ENCODE results near the gene SEMA4F. TPM values are rescaled to one million over a fixed set of nuclear protein-coding genes. Genes with fewer than 3 reads are reported as not detected.
A peak's percentile ranks its signal among the peaks of the same experiment; 100 is the strongest.
"Not testable (repeated sequence)": the region's sequence is repeated elsewhere in the genome, so short reads cannot be mapped to it uniquely, and the experiment has no call there.

SEMA4F gene, protein sequence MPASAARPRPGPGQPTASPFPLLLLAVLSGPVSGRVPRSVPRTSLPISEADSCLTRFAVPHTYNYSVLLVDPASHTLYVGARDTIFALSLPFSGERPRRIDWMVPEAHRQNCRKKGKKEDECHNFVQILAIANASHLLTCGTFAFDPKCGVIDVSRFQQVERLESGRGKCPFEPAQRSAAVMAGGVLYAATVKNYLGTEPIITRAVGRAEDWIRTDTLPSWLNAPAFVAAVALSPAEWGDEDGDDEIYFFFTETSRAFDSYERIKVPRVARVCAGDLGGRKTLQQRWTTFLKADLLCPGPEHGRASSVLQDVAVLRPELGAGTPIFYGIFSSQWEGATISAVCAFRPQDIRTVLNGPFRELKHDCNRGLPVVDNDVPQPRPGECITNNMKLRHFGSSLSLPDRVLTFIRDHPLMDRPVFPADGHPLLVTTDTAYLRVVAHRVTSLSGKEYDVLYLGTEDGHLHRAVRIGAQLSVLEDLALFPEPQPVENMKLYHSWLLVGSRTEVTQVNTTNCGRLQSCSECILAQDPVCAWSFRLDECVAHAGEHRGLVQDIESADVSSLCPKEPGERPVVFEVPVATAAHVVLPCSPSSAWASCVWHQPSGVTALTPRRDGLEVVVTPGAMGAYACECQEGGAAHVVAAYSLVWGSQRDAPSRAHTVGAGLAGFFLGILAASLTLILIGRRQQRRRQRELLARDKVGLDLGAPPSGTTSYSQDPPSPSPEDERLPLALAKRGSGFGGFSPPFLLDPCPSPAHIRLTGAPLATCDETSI
- 1 to 10 TPM; 6.6 to 8.5 (median 7.6) TPM for polyA plus RNA-seq (ENCODE audit: insufficient read length in 4 of 4)

DNA sequence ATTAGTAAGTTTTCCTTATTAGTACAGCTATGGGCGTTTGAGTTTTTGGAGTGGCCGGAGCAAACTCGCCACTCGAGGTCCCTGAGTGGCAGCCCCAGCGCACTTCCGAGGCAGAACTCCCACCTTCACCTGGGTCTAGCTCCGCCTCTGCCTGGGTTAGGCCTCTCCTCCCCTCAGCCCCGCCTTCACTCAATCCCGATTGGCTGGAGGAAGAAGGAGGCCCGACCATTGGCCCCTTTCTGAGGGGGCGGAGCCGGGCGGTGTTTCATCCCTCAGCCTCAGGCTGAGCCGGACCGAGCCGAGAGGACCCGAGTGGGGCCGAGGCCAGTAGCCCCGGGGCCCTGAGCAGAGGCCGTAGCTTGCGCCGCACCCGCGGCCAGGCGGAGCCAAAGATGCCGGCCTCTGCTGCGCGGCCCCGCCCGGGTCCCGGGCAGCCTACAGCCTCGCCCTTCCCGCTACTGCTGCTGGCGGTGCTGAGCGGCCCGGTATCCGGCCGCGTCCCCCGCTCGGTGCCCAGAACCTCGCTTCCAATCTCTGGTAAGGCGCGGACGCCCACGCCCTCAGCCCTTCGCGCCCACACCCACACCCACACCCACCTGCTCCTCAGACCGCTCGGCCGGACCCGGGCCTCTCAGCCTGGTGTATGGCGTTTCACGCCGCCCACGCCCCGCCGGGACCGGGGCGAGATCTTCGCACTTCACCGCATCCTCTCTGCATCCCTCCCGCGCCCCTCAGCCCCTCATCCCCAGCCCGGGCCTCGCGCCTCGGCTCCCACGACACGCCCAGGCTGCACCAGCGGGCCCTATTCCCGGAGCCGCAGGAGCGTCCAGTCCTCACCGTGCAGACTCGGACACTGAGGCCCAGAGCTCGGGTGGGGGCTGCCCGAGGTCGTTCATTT, at the start of gene SEMA4F:
Gene SEMA4F, plus strand, starts transcription at position 263 of the 898 bp plus-strand sequence. Its CDS starts 130 bp downstream, at position 393.
- peak; percentile 87 to 97 (median 90) for DNase-seq (ENCODE audit: low read depth in 4 of 4, low spot score in 2 of 4)

DNA sequence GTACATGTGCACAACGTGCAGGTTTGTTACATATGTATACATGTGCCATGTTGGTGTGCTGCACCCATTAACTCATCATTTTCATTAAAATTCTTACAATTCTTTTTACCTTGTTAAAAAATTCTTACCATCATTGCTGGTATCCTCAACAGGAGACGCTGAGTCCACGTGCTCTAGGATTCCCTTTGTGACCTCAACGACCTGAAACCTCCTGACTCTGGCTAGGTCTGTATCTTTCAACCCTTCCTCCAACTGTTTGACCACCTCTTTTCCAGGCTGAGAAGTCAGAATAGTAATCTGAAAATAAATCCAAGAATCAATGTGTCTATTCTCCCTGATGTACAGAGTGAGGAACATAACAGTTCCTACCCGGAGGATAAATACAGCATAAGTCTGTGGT, 47.1 kb upstream of the SEMA4F start:
- DNase-seq (ENCODE audit: low read depth in 4 of 4, low spot score in 2 of 4) = no peak

DNA sequence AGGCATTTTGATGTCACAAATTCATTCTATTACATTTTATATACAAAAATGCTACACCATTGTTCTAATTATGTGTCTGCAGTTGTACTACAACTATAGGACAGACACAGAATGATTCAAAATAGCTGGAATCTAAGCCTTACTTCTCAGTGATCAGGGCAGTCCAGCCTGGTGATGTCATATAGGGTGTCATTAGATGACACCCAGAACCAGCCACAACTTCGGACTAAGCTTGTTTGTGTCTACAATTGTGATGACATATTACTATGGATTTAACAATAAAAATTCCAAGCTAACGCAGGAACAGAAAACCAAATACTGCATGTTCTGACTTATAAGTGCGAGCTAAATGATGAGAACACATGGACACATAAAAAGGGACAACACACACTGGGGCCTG, 36.9 kb upstream of the SEMA4F start:
- DNase-seq (ENCODE audit: low read depth in 4 of 4, low spot score in 2 of 4) = no peak

DNA sequence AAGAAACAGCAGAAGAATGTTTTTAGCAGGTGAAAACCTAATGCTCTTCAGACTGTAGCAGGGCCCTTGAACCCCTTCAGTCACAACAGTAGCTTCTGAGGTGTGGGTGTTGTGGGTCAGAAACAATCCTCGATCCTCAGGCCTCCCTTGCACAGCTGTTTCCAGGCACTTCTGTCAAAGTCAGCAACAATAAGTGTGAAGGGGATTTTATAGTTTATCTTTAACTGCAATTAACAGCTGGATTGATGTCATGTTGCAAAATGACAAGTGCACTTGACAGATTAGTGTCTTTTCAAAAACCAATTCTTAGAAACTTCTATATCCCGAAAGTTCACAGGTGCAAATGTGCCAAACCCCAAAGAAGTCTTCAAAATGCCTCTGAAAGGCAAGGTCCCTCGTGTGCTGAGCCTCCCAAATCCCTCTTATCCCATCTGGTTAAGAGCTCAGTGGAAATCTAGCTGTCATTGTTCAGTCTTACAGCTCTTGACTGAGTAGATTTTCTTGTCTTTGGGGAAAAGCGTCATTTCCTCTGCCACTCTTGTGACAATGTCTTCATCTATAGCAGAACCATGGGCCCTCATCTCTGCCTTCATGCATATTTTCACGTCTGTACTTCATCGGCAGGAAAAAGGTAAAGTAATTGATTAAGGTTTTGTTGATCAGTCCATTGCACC, 35.5 kb upstream of the SEMA4F start:
- DNase-seq (ENCODE audit: low read depth in 4 of 4, low spot score in 2 of 4) = no peak

DNA sequence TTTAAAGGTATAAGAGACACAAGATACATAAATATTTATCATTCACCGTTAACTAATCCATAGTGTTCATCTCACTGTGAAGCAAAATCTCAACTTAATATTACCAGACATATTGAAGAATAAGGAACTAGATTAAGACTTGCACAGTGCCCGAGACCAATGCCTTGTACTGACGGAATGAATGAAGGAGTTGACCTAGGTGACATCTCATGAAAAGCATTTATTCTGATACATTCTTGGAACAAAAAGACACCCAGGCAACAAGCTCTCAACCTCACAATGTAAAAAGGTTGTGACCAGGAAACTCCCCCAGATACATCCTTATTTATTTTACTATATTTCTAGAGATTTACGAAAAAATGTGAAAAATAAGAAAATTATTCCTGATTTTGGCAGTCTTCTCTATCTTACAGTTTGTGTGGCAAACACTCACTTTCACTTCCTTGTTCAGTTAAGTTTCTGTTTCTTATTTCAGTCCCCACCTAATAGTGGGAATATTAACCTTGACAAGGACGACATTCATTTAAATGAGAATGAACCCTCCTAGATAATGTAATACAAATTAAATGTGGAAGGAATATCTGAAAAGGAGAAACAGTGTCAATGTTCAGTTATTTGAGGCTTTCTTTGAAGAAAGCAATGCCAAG, 34.3 kb upstream of the SEMA4F start:
- DNase-seq (ENCODE audit: low read depth in 4 of 4, low spot score in 2 of 4) = no peak

DNA sequence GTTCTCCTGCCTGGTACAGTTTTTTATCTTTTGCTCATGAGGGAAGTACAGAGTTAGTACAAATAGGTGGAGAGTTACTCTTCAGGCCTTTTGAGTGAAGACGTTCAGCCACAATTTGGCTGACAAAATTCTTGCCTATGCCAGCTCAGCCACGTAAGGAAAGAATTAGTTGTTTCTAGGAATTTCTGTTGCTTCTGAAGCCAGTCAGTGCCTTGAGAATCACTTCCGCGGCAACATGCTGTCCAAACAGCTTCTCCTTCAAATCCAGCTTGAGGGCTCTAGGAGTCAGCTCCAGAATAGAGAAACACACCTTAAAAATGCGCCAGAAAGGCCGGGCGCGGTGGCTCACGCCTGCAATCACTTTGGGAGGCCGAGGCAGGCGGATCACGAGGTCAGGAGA, 33.4 kb upstream of the SEMA4F start:
- no peak for DNase-seq (ENCODE audit: low read depth in 4 of 4, low spot score in 2 of 4)

DNA sequence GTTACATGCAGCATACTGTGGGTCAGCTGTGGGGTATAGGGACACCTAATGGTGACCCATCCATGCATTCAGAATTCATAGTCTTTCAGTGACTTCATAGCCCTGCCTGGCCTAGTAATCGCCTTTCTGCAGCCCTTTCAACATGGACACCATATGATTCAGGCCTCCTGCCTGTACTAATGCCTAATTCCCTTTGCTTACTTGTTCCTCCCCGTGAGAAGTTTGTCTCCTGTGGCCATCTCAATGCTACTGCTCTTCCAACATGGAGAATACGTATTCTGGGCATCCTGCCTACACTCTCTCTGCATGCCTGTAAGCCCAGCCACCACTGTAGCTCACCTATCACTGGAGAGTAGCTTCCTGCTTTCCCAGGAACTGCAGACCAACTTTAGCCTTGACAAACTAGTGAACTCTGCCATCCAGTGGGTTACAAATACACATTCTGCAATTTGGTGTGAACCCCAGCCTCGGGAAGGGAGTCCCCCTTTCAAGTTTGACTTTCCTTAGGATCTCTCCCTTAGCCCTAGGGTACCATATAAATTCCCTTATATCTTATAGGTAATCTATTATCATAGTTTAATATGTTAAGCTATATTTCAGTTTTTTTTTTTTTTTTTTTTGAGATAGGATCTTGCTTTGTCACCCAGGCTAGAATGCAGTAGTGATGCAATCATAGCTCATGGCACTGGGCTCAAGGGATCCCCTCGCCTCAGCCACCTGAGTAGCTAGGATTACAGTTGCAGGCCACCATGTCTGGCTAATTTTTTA, 28.2 kb upstream of the SEMA4F start:
- no peak for DNase-seq (ENCODE audit: low read depth in 4 of 4, low spot score in 2 of 4)

DNA sequence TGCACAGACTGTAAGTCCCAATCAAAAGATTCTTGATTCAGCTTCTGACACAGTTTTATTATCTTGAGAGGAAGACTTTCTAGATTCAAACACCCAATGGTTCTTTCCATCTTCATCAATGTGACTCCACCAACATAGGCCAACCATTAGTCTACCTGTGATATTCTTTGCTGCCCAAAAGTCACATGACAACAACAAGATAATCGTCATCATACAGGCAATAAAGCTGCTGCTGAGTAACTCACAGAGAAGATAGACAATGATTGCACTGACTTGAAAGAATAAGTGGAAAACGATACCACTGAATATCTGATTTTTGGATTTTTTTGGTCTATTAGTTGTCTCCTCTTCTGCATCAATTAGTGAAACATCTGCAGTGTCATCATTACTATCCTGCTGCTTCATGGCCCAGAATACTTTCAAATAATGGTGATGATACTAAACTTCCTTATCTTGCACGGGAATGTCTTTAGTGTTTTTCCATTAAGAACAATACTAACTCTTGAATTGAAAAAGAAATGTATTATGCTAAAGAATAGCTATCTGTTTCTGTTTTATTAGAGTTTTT, 25.4 kb upstream of the SEMA4F start:
- DNase-seq (ENCODE audit: low read depth in 4 of 4, low spot score in 2 of 4) = no peak

DNA sequence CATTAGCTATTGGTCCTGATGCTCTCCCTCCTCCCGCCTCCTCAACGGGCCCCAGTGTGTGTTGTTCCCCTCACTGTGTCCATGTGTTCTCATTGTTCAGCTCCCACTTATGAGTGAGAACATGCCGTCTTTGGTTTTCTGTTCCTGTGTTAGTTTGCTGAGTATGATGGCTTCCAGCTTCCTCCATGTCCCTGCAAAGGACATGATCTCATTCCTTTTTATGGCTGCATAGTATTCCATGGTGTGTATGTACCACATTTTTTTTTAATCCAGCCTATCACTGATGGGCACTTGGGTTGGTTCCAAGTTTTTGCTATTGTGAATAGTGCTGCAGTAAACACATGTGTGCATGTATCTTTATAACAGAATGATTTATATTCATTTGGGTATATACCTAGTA, 23.6 kb upstream of the SEMA4F start:
- not testable (repeated sequence) for DNase-seq (ENCODE audit: low read depth in 4 of 4, low spot score in 2 of 4)

DNA sequence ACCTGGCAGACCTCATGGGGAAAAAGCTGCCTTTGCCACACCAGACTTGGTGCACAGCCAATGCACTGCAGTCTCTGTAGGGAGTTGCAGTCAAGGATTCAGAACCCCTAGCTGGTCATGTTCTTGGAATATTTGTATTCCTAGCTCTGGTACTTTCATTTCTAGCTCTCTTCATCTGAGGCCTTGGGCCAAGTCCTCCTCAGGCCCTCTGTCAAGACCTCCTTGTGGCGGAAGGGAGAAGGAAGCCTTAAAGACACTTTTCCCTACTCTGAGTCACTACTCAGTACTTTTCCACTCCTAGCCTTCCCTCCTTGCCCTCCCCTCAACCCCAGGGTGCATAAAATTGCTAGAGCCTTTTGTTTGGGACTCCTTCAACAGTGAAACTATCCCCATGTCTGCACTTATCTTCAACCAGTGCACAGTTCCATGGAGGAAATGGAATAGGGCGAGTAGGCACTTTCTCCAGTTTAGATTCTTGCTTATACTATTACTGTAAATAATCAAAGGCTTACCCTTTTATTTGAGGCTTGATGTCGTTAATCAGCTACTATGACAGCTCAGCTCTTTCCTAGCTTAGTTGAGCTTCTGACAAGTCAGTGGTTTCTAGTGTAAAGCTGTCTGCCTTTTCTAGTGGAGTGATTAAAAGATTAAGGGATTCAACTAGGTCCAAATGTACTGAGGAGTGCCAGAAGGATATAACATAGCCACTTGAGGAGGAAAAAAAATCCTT, 21.7 kb upstream of the SEMA4F start:
- no peak for DNase-seq (ENCODE audit: low read depth in 4 of 4, low spot score in 2 of 4)

DNA sequence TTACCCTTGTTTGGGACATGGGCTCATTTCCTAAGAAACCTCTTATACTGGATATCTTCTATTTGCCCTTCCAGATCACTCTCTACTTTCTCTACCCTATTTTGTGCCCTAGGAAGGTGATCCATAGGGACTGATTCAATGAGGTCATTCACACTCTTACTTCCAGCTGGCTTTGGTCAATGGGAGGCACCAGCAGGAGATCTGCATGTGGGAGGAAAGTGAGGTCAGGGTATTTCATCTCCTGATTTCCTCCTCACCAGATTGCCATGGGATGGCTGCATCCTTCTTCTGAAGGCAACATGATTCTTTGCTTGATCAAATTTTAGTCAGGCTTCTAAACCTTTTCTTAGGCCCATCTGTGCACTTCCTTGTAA, 21.1 kb upstream of the SEMA4F start:
- DNase-seq (ENCODE audit: low read depth in 4 of 4, low spot score in 2 of 4) = no peak

DNA sequence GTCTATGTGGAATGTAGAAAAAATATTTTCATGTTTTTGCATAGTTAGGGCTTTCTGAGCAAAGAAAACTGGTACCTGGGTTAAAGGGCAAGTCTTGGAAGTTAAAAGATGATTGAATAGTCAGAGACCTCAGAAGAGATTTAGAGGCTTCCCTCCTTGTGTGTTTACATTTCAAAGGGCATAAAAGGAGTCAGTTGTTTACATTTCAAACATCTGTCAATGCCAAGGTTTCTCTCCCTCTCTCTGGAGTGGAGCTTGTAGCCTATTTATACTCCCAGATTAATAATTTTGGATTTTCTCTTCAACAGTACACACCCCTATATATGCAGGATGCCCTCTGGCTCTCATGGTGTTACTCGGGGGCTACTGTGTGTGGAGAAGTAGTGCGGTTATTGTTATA, 14.5 kb upstream of the SEMA4F start:
- DNase-seq (ENCODE audit: low read depth in 4 of 4, low spot score in 2 of 4) = no peak

DNA sequence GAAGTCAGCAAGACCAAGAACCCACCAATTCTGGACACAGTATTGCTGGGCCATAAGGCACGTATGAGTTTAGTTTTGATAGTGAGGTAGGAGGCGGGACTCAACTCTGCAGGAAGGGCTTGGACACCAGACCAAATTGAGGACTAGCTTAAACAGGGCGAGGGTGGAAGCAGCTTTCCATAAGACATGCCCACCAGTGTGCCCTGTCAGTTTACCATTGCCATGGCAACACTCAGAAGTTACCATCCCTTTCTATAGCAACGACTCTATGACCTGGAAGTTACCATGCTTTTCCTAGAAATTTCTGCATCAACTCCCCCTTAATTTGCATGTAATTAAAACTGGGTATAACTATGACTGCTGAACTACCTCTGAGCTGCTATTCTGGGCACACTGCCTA, 8.7 kb upstream of the SEMA4F start:
- no peak for DNase-seq (ENCODE audit: low read depth in 4 of 4, low spot score in 2 of 4)

DNA sequence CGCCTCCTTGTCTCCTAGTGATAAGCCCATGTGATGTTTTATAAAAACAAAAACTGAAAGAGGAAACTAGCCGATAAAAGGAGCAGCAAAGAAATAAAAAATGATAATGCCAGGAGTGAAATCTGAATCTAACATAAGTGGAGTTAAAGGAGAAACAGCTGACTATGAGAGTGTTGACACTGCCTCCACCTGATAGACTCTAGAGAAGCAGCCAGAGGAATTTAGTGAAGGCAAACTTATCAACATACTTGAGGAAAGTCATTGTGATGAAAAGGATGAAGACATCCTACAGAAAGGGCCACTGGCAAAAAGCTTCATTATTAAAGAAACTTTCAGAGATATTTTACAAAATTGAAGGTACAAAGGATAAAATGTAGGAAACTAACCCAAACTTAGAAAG, 7.8 kb upstream of the SEMA4F start:
- DNase-seq (ENCODE audit: low read depth in 4 of 4, low spot score in 2 of 4) = no peak

DNA sequence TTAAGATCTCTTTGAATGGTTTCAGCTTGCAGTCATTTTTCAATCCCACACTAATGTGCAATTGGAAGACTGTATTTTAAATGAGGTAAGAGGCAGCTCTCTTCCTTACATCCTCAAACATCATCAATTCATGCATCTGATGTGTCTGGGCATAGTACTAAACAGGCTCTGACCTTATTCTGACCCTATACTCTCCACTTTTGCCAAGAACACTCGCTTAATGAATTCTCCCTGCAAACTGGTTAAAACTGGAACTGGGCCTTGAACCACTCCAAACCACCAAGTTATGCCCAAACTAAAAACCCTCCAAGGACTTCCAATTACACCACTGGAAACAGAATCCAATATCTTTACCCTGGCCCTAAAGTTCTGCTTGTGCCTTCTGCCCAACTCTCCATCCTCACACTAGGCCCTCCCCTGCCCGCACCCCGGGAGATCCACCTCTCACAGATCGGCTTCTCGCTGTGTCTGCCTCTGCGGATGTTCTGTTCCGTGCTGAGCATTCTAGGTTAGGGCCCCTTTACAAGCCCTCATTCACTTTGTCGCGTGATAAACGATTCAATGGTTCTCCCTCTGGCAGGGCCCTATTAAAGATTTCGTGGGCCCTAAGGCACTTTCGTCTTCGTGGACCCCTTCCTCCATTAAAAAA, 7.1 kb upstream of the SEMA4F start:
- DNase-seq (ENCODE audit: low read depth in 4 of 4, low spot score in 2 of 4) = no peak

DNA sequence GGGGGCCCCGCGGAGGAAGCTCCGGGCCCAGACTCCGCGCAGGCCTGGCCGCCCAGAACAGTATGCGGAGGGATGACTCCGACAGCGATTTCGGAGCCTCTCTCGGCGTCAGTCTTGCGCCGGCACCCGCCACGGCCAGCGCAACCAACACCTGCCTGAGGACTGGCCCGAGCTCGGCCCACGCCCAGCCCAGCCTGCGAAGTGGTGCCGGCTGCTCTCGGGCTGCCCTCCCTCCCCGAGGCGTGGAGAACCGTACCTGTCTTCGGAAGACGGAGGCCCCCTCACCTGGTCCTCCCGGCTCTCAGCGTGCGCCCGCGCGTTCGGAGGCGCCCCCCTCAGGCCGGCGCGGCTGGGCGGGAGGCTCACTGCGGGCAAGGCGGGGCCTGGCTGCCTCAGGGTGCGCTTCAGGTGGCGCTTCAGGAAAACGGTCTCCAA, 6.0 kb upstream of the SEMA4F start, which contains the start of gene M1AP:
Gene M1AP, minus strand, starts transcription at position 322 of the 435 bp plus-strand sequence. CDS start 8,055 bp downstream, outside the sequence.
- no peak for DNase-seq (ENCODE audit: low read depth in 4 of 4, low spot score in 2 of 4)

DNA sequence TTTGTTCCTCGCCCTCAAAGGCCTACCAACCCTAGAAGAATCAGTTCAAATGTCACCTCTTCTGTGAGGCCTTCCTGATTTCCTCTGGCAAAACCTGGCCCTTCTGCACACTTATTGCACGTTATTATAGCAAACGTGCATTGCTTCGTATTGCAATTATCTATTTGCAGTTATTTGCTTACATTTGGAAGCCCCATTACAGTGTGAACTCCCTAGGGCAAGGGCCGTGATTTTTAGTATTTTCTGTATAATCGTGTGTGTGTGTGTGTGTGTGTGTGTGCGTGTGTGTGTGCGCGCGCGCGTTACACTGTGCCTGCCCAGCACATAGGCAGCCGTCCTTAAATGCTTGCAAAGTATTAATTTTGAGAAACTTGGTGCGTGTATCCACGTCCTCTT, 460 bp upstream of the SEMA4F start:
- no peak for DNase-seq (ENCODE audit: low read depth in 4 of 4, low spot score in 2 of 4)

All from left renal cortex interstitium (tissue), 4 donors.